ENCODE measurements around the gene TNS1.

GRCh38 chr2:217958884-217959225 lies 43.9 kb downstream of the TNS1 start:
- no peak for TF ChIP-seq POLR2AphosphoS5 (IDR thresholded peaks at IDR 0.05; ENCODE audit: borderline replicate concordance, low read depth, low read length)
- TF ChIP-seq EZH2 (IDR thresholded peaks at IDR 0.05): no peak

Data from SK-N-MC (cell line).